Subcutaneous abdominal adipose tissue (tissue), 5 donors: ENCODE measurements around the gene CCDC181.
"Not testable (repeated sequence)": the region's sequence is repeated elsewhere in the genome, so short reads cannot be mapped to it uniquely, and the experiment has no call there.

Experiments
- H3K27ac ChIP-seq: one replicate; pipeline ENCODE4 v1.7.0; 2013; ENCODE audit warnings: low read depth, mild to moderate bottlenecking, inconsistent platforms, low read length, moderate library complexity
- H3K27me3 ChIP-seq, 5 donors: one replicate each; pipeline ENCODE4 v1.7.0; 2013; ENCODE audit warnings: low read length in 5 of 5, inconsistent platforms in 1 of 5; ENCODE audit not compliant: control insufficient read depth in 5 of 5, insufficient read depth in 4 of 5
- H3K36me3 ChIP-seq, 5 donors: one replicate each; pipeline ENCODE4 v1.7.0; 2013; ENCODE audit warnings: low read length in 5 of 5; ENCODE audit not compliant: control insufficient read depth in 5 of 5, insufficient read depth in 5 of 5
- H3K4me1 ChIP-seq, 5 donors: one replicate each; pipeline ENCODE4 v1.7.0; 2013; ENCODE audit warnings: low read length in 5 of 5, mild to moderate bottlenecking in 3 of 5, moderate library complexity in 1 of 5; ENCODE audit not compliant: control insufficient read depth in 5 of 5, insufficient read depth in 5 of 5
- H3K4me3 ChIP-seq, 5 donors: one replicate each; pipeline ENCODE4 v1.7.0; 2013; ENCODE audit warnings: low read length in 5 of 5, low read depth in 1 of 5
- H3K9ac ChIP-seq, 5 donors: one replicate each; pipeline ENCODE4 v1.7.0; 2013; ENCODE audit warnings: low read length in 5 of 5, mild to moderate bottlenecking in 4 of 5, moderate library complexity in 3 of 5
- H3K9me3 ChIP-seq, 5 donors: one replicate each; pipeline ENCODE4 v1.7.0; 2013; ENCODE audit warnings: low read length in 5 of 5; ENCODE audit not compliant: control insufficient read depth in 5 of 5
- donor health status: healthy.
- donor health status: healthy.
- donor health status: healthy.
- donor health status: healthy.
- donor health status: healthy.

CCDC181 gene

DNA sequence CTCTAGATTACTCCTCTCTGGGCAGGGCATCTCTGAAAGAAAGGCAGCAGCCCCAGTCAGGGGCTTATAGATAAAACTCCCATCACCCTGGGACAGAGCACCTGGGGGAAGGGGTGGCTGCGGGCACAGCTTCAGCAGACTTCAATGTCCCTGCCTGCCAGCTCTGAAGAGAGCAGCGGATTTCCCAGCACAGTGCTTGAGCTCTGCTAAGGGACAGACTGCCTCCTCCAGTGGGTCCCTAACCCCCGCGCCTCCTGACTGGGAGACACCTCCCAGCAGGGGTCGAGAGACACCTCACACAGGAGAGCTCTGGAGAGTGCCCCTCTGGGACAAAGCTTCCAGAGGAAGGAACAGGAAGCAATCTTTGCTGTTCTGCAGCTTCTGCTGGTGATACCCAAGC is 18.9 kb downstream of the CCDC181 start:
- not testable (repeated sequence) for H3K4me3 ChIP-seq, H3K36me3 ChIP-seq
- H3K9me3 ChIP-seq, result peaks cover 0 to 36% (median 15%) of the 10 kb centered on the region in 5 donors

DNA sequence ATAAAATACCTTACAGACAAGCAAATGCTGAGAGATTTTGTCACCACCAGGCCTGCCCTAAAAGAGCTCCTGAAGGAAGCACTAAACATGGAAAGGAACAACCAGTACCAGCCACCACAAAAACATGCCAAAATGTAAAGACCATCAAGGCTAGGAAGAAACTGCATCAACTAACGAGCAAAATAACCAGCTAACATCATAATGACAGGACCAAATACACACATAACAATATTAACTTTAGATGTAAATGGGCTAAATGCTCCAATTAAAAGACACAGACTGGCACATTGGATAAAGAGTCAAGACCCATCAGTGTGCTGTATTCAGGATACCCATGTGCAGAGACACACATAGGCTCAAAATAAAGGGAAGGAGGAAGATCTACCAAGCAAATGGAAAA is 24.7 kb downstream of the CCDC181 start:
- not testable (repeated sequence) for H3K4me3 ChIP-seq, H3K9ac ChIP-seq, H3K36me3 ChIP-seq, H3K27ac ChIP-seq, H3K27me3 ChIP-seq, H3K4me1 ChIP-seq
- H3K9me3 ChIP-seq, result peaks cover 0 to 16% (median 5%) of the 10 kb centered on the region in 5 donors

More for the DNA sequence above, 18.9 kb downstream of the CCDC181 start:
- not testable (repeated sequence) for H3K27ac ChIP-seq, H3K9ac ChIP-seq, H3K27me3 ChIP-seq, H3K4me1 ChIP-seq

- Histone ChIP-seq H3K9ac (no peak overlapping the region), H3K27me3 (no peaks in the 10 kb centered on the region), H3K4me3 (no peak overlapping the region), H3K4me1 (no peaks in the 10 kb centered on the region), H3K27ac (no peak overlapping the region), H3K9me3 (peaks cover 0 to 3% (median 0%) of the 10 kb centered on the region in 5 donors), H3K36me3 (peaks cover 16 to 33% (median 20%) of the 10 kb centered on the region in 5 donors)
Measured at GRCh38 chr1:169395955-169396354, 31.3 kb downstream of the CCDC181 start.

DNA sequence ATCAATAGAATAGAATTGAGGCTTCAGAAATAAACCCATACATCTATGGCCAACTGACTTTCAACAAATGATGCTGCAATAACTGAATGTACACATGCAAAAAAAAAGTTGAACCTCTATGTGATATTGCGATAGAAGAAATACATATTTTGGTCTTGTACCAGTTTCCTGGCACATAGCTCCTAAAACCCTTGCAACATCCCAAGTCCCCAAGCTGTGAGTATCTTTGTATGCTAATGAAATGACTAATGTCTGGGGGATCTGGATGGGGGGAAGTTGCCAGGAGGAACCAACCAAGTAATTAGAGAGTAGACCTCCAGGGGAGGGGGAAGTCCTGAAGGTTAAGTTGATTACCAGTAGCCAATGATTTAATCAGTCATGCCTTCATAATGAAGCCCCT is 34.9 kb downstream of the CCDC181 start:
- Histone ChIP-seq H3K4me3 (no peak overlapping the region), H3K27me3 (no peaks in the 10 kb centered on the region), H3K9me3 (no peaks in the 10 kb centered on the region), H3K9ac (no peak overlapping the region), H3K4me1 (no peaks in the 10 kb centered on the region), H3K27ac (no peak overlapping the region), H3K36me3 (peaks cover 27 to 57% (median 46%) of the 10 kb centered on the region in 5 donors)

GRCh38 chr1:169390303-169390702 is 37.0 kb downstream of the CCDC181 start:
- Histone ChIP-seq H3K27ac (no peak overlapping the region), H3K4me1 (no peaks in the 10 kb centered on the region), H3K36me3 (peaks cover 40 to 69% (median 53%) of the 10 kb centered on the region in 5 donors), H3K9ac (no peak overlapping the region), H3K4me3 (no peak overlapping the region), H3K27me3 (no peaks in the 10 kb centered on the region), H3K9me3 (no peaks in the 10 kb centered on the region)

- H3K27me3 ChIP-seq, result no peaks in the 10 kb centered on the region
- no peaks in the 10 kb centered on the region for H3K9me3 ChIP-seq
- no peak overlapping the region for H3K27ac ChIP-seq
- H3K4me3 ChIP-seq, result no peak overlapping the region
- H3K4me1 ChIP-seq, result no peaks in the 10 kb centered on the region
- no peak overlapping the region for H3K9ac ChIP-seq
- H3K36me3 ChIP-seq, result peaks cover 53 to 79% (median 62%) of the 10 kb centered on the region in 5 donors
Measured at GRCh38 chr1:169387399-169387798, 39.9 kb downstream of the CCDC181 start.

DNA sequence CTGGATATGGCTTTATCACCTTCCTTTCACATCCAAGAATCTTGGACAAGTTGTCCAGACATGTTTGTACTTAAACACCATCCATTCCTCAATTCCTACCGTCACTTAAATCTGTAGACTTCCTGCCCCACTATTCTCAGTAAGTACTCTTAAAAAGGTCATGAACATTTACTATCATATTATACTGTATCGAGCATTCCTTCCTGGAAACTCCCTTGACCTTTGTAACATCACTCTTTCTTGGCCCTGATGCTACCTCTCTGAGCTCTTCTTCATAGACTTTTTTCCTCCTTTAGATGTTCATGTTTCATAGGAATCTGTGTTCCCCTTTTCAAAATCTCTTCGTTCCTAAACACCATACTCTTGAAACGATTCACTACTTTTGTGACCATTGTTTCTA is 43.8 kb downstream of the CCDC181 start:
- Histone ChIP-seq H3K27ac (no peak overlapping the region), H3K27me3 (no peaks in the 10 kb centered on the region), H3K9me3 (no peaks in the 10 kb centered on the region), H3K9ac (no peak overlapping the region), H3K4me3 (no peak overlapping the region), H3K36me3 (peaks cover 52 to 76% (median 56%) of the 10 kb centered on the region in 5 donors), H3K4me1 (no peaks in the 10 kb centered on the region)

DNA sequence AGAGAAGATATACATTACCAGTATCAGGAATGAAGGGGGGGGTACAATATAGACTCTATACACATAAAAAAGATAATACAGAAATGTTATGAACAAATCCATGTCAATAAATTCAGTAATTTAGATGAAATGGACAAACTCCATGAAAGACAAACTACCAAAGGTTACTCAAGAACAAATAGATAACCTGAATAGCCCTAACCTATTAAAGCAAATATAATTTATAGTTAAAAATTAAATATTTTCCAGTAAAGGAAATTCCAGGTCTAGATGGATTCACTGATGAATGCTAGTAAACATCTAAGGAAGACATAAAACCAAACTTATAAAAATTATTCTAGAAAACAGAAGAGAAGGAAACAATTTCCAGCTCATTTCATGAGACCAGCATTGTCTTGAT is 46.1 kb downstream of the CCDC181 start:
- H3K4me3 ChIP-seq, result no peak overlapping the region
- H3K9ac ChIP-seq, result no peak overlapping the region
- no peaks in the 10 kb centered on the region for H3K4me1 ChIP-seq
- H3K36me3 ChIP-seq, result peaks cover 55 to 79% (median 60%) of the 10 kb centered on the region in 5 donors
- no peak overlapping the region for H3K27ac ChIP-seq
- H3K27me3 ChIP-seq, result no peaks in the 10 kb centered on the region
- H3K9me3 ChIP-seq, result no peaks in the 10 kb centered on the region

DNA sequence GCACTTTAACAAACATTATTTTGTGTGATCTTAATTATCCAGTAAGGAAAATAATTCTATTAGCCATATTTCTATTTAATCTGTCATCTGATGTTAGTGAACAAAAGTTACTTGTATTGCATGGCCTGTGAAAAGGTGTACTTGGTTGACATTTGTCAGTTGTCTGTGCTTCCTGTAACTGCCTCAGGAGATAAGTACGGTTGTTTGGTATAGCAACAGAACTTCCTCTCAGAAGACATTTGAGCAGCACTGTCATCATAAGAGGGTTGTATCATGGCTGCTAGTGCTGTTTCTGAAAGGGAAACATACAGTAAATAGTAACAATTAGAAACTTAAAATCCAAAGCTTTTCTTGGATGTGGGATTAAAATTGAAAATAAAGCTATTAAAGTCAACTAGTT is 55.9 kb downstream of the CCDC181 start:
- Histone ChIP-seq H3K4me3 (no peak overlapping the region), H3K27me3 (no peaks in the 10 kb centered on the region), H3K9ac (no peak overlapping the region), H3K4me1 (peaks cover 0 to 21% (median 17%) of the 10 kb centered on the region in 5 donors), H3K9me3 (no peaks in the 10 kb centered on the region), H3K27ac (no peak overlapping the region), H3K36me3 (peaks cover 7 to 37% (median 20%) of the 10 kb centered on the region in 5 donors)

GRCh38 chr1:169368406-169368769 is 58.9 kb downstream of the CCDC181 start:
- Histone ChIP-seq H3K9ac (peak overlapping the region; percentile 82 to 97 (median 93)), H3K36me3 (peaks cover 4 to 32% (median 19%) of the 10 kb centered on the region in 5 donors), H3K27ac (peak overlapping the region; percentile 88), H3K27me3 (no peaks in the 10 kb centered on the region), H3K4me1 (peaks cover 0 to 21% (median 17%) of the 10 kb centered on the region in 5 donors), H3K4me3 (peak overlapping the region; percentile 71 to 99 (median 86)), H3K9me3 (no peaks in the 10 kb centered on the region)
